Thyroid gland (tissue), 4 donors: ENCODE results near the gene KRT79. TPM values are rescaled to one million over a fixed set of nuclear protein-coding genes. Genes with fewer than 3 reads are reported as not detected.

Experiments used
- DNase-seq, 2 donors: peaks; one replicate each; pipeline ENCODE4 v3.0.0-alpha.2; 2019
- H3K27ac ChIP-seq, 3 donors: fragments of 200-600 bp; sonication (generic); 1 replicate in 2 of 3; 2 replicates in 1 of 3; pipeline ENCODE4 v1.5.1; 2016 to 2019; ENCODE audit warnings: mild to moderate bottlenecking in 1 of 3, moderate library complexity in 1 of 3
- H3K27me3 ChIP-seq: fragments of 200-600 bp; sonication (generic); one replicate; pipeline ENCODE4 v1.5.1; 2019
- H3K36me3 ChIP-seq, 2 donors: fragments of 200-600 bp; sonication (generic); one replicate each; pipeline ENCODE4 v1.5.1; 2016 to 2019
- H3K4me1 ChIP-seq, 2 donors: fragments of 200-600 bp; sonication (generic); one replicate each; pipeline ENCODE4 v1.5.1; 2017 to 2019
- H3K4me3 ChIP-seq, 3 donors: fragments of 200-600 bp; sonication (generic); replicated peaks in 1 of 3; 1 replicate in 2 of 3; 2 replicates in 1 of 3; pipeline ENCODE4 v1.5.1; 2016; ENCODE audit warnings: mild to moderate bottlenecking in 1 of 3
- H3K9me3 ChIP-seq: fragments of 200-600 bp; sonication (generic); one replicate; pipeline ENCODE4 v1.5.1; 2017
- CTCF ChIP-seq, 6 experiments: fragments of 200-600 bp in 3 of 6; fragments of 450-650 bp in 3 of 6; sonication (generic) in 3 of 6; IDR thresholded peaks; one replicate each; pipeline ENCODE4 v1.5.1; 2016 to 2019; ENCODE audit warnings: antibody characterized with exemption in 6 of 6, mild to moderate bottlenecking in 2 of 6, inconsistent platforms in 1 of 6, moderate library complexity in 1 of 6
- POLR2A ChIP-seq, 2 donors: fragments of 450-650 bp; IDR thresholded peaks; one replicate each; pipeline ENCODE4 v1.6.1; 2017; ENCODE audit warnings: antibody characterized with exemption in 2 of 2, mild to moderate bottlenecking in 2 of 2, moderate library complexity in 1 of 2
- WGBS, 2 donors: methylation state at CpG; one replicate each; pipeline ENCODE4 v1.1.5; 2017; 5-methylcytosine and 5-hydroxymethylcytosine counted together
- intact Hi-C: fragments of 100-400 bp; cut with DNase I; formaldehyde crosslinking; loops from one replicate; pipeline ENCODE4 v1.15.1; 2023
- total RNA-seq, 4 donors: library from RNA; depleted of rRNA; stranded (reverse); fragments of >200 nt; gene quantifications; one replicate each; pipeline ENCODE4 v1.2.3, GENCODE V29; 2016

The KRT79 gene
- total RNA-seq, 4 donors from 2014 or later = not detected

- no peak overlapping the region for H3K27ac ChIP-seq
- no peak overlapping the region for H3K4me3 ChIP-seq
- H3K36me3 ChIP-seq = no peaks in the 10 kb centered on the region
- WGBS, 2 donors = 57 to 76% methylated on average over 11 to 14 of the region's 14 CpGs
- H3K9me3 ChIP-seq = no peaks in the 10 kb centered on the region
- no peak for DNase-seq
- no peaks in the 10 kb centered on the region for H3K27me3 ChIP-seq
- H3K4me1 ChIP-seq = no peaks in the 10 kb centered on the region
- TF ChIP-seq POLR2A (IDR thresholded peaks at IDR 0.05) = no peak
- no peak for TF ChIP-seq CTCF (IDR thresholded peaks at IDR 0.05)
- intact Hi-C loops = no loop called here
Measured at GRCh38 chr12:52838609-52839435, 4.7 kb upstream of the KRT79 start.

GRCh38 chr12:52837781-52838608 is 3.9 kb upstream of the KRT79 start:
- Histone ChIP-seq H3K27ac (no peak overlapping the region), H3K4me3 (no peak overlapping the region), H3K36me3 (no peaks in the 10 kb centered on the region), H3K27me3 (no peaks in the 10 kb centered on the region), H3K4me1 (no peaks in the 10 kb centered on the region), H3K9me3 (no peaks in the 10 kb centered on the region)
- 90% methylated on average over 6 of the region's 6 CpGs for WGBS, 2 donors
- DNase-seq = no peak
- TF ChIP-seq POLR2A (IDR thresholded peaks at IDR 0.05) = no peak
- intact Hi-C loops = no loop called here

GRCh38 chr12:52837413-52837741 is 3.3 kb upstream of the KRT79 start:
- intact Hi-C loops = no loop called here

GRCh38 chr12:52836491-52837412 is 2.6 kb upstream of the KRT79 start:
- DNase-seq = no peak
- no peaks in the 10 kb centered on the region for H3K4me1 ChIP-seq
- no peaks in the 10 kb centered on the region for H3K9me3 ChIP-seq
- no peak for TF ChIP-seq POLR2A (IDR thresholded peaks at IDR 0.05)
- no peak for TF ChIP-seq CTCF (IDR thresholded peaks at IDR 0.05)
- 93 to 95% methylated on average over 8 to 9 of the region's 9 CpGs for WGBS, 2 donors
- intact Hi-C loops = no loop called here
- H3K36me3 ChIP-seq = no peaks in the 10 kb centered on the region
- no peak overlapping the region for H3K4me3 ChIP-seq
- H3K27me3 ChIP-seq = no peaks in the 10 kb centered on the region
- H3K27ac ChIP-seq = no peak overlapping the region

More at GRCh38 chr12:52837413-52837741, 3.3 kb upstream of the KRT79 start:
- Histone ChIP-seq H3K27ac (no peak overlapping the region), H3K27me3 (no peaks in the 10 kb centered on the region), H3K9me3 (no peaks in the 10 kb centered on the region), H3K36me3 (no peaks in the 10 kb centered on the region), H3K4me3 (no peak overlapping the region), H3K4me1 (no peaks in the 10 kb centered on the region)
- WGBS, 2 donors = 78 to 80% methylated on average over 9 of the region's 9 CpGs
- no peak for DNase-seq
- no peak for TF ChIP-seq POLR2A (IDR thresholded peaks at IDR 0.05)
- TF ChIP-seq CTCF (IDR thresholded peaks at IDR 0.05) = no peak

- no peak overlapping the region for H3K27ac ChIP-seq
- no peaks in the 10 kb centered on the region for H3K36me3 ChIP-seq
- no peak for TF ChIP-seq CTCF (IDR thresholded peaks at IDR 0.05)
- no peak for TF ChIP-seq POLR2A (IDR thresholded peaks at IDR 0.05)
- no peak overlapping the region for H3K4me3 ChIP-seq
- no peaks in the 10 kb centered on the region for H3K9me3 ChIP-seq
- WGBS, 2 donors = 79 to 88% methylated on average over 7 of the region's 7 CpGs
- no peaks in the 10 kb centered on the region for H3K4me1 ChIP-seq
- DNase-seq = no peak
- no peaks in the 10 kb centered on the region for H3K27me3 ChIP-seq
- intact Hi-C loops = no loop called here
Measured at GRCh38 chr12:52836042-52836466, 1.9 kb upstream of the KRT79 start.
